ENCODE data around the gene ASPN.

GRCh38 chr9:92482329-92482728, at the start of gene ASPN:
- no peak for TF ChIP-seq HCFC1 (IDR thresholded peaks at IDR 0.05; ENCODE audit: low read length)
- no peak for TF ChIP-seq LARP7 (IDR thresholded peaks at IDR 0.05)
- no peak for TF ChIP-seq FOXM1 (IDR thresholded peaks at IDR 0.05; ENCODE audit: low read depth, low read length)
- TF ChIP-seq CHD2 (IDR thresholded peaks at IDR 0.05; ENCODE audit: borderline replicate concordance, low read depth, low read length) = no peak
- TF ChIP-seq KAT2A (conservative IDR thresholded peaks at IDR 0.05; ENCODE audit: control insufficient read depth, low read depth, low read length) = no peak
- TF ChIP-seq CTCF (IDR thresholded peaks at IDR 0.05 in 2 of 3, conservative IDR thresholded peaks at IDR 0.05 in 1 of 3; ENCODE audit: control insufficient read depth in 2 of 3, extremely low read depth in 1 of 3, insufficient read depth in 1 of 3, low read depth in 3 of 3, low read length in 3 of 3) = no peak
- TF ChIP-seq PAX8 (IDR thresholded peaks at IDR 0.05) = no peak
- no peak for TF ChIP-seq RBBP5 (conservative IDR thresholded peaks at IDR 0.05)
- TF ChIP-seq SP1 (IDR thresholded peaks at IDR 0.05; ENCODE audit: low read depth, low read length) = no peak
- no peak for TF ChIP-seq ZBTB11 (CRISPR knock-in tag; IDR thresholded peaks at IDR 0.05)
- TF ChIP-seq, protein P1, sequence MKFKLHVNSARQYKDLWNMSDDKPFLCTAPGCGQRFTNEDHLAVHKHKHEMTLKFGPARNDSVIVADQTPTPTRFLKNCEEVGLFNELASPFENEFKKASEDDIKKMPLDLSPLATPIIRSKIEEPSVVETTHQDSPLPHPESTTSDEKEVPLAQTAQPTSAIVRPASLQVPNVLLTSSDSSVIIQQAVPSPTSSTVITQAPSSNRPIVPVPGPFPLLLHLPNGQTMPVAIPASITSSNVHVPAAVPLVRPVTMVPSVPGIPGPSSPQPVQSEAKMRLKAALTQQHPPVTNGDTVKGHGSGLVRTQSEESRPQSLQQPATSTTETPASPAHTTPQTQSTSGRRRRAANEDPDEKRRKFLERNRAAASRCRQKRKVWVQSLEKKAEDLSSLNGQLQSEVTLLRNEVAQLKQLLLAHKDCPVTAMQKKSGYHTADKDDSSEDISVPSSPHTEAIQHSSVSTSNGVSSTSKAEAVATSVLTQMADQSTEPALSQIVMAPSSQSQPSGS (IDR thresholded peaks at IDR 0.05; ENCODE audit: low read length) = no peak
- no peak for TF ChIP-seq EP300 (IDR thresholded peaks at IDR 0.05; ENCODE audit: borderline replicate concordance in 1 of 2, control insufficient read depth in 1 of 2, low read depth in 2 of 2, low read length in 2 of 2)

Measured in GM12878 (cell line).